Aorta (tissue), 5 donors: ENCODE measurements around the gene GRM2. TPM values are rescaled to one million over a fixed set of nuclear protein-coding genes. Genes with fewer than 3 reads are reported as not detected.

Source experiments
- ATAC-seq: fragments of 200-7000 bp; cut with Tn5 transposase; one replicate; pipeline ENCODE4 v1.9.1; 2022; ENCODE audit warnings: moderate library complexity; ENCODE audit not compliant: low FRiP score
- DNase-seq, 2 donors: peaks; one replicate each; pipeline ENCODE4 v3.0.0-alpha.2; 2020
- H3K27ac ChIP-seq, 2 donors: one replicate each; pipeline ENCODE4 v1.5.1; 2013; ENCODE audit warnings: low read length in 2 of 2, mild to moderate bottlenecking in 2 of 2, moderate library complexity in 2 of 2, control low read depth in 1 of 2, inconsistent platforms in 1 of 2, low read depth in 1 of 2
- H3K27me3 ChIP-seq, 2 donors: one replicate each; pipeline ENCODE4 v1.6.1; 2013; ENCODE audit warnings: control low read depth in 1 of 2, low read length in 1 of 2, mild to moderate bottlenecking in 1 of 2, moderate library complexity in 1 of 2; ENCODE audit not compliant: insufficient read depth in 2 of 2, control insufficient read depth in 1 of 2
- H3K36me3 ChIP-seq, 2 donors: one replicate each; pipeline ENCODE4 v1.6.1; 2013; ENCODE audit warnings: control low read depth in 1 of 2, low read length in 1 of 2, mild to moderate bottlenecking in 1 of 2; ENCODE audit not compliant: insufficient read depth in 2 of 2, control insufficient read depth in 1 of 2
- H3K4me1 ChIP-seq, 2 donors: one replicate each; pipeline ENCODE4 v1.6.1; 2013; ENCODE audit warnings: low read length in 2 of 2, control low read depth in 1 of 2, mild to moderate bottlenecking in 1 of 2, moderate library complexity in 1 of 2; ENCODE audit not compliant: insufficient read depth in 2 of 2, control insufficient read depth in 1 of 2
- H3K4me3 ChIP-seq, 2 donors: one replicate each; pipeline ENCODE4 v1.5.1; 2013; ENCODE audit warnings: low read length in 2 of 2, control low read depth in 1 of 2, mild to moderate bottlenecking in 1 of 2
- H3K9me3 ChIP-seq: one replicate; pipeline ENCODE4 v1.6.1; 2013; ENCODE audit warnings: mild to moderate bottlenecking, low read length; ENCODE audit not compliant: control insufficient read depth
- whole genome bisulfite sequencing, 2 donors: extraction: QIAGEN DNeasy Blood & Tissue Kit; methylation state at CpG; one replicate each; pipeline ENCODE4 v1.1.7; 2013; 5-methylcytosine and 5-hydroxymethylcytosine counted together
- intact Hi-C, 2 donors: fragments of 100-400 bp; cut with DNase I; formaldehyde crosslinking; loops; one replicate each; pipeline versions ENCODE4 v1.14.2 to v1.15.0; 2022
- polyA plus RNA-seq, 2 donors: library from polyadenylated mRNA; stranded (reverse); fragments of 200-250 nt; gene quantifications; one replicate each; pipeline ENCODE4 v1.2.3, GENCODE V29; 2013
- total RNA-seq, 2 donors: library from RNA; stranded (reverse); fragmentation: NEBNext Ultra II Directional; extraction: Animal tissue kit (Norgen Biotek cat#: 25700); gene quantifications; one replicate each; pipeline ENCODE4 v1.2.1, GENCODE V29; 2021
- donor health status: healthy with polysubstance abuse.
- donor health status: Bipolar disorder and iron deficiency.
- donor health status: DM: no; HTN: no; CAD: no.
- donor health status: DM: no; HTN: no; CAD: no.
- donor health status: DM: yes; HTN: yes; CAD: no.

Gene GRM2
- total and polyA plus RNA-seq, 4 donors = 0.18 to 0.87 (median 0.52) TPM; not detected in 1

DNA sequence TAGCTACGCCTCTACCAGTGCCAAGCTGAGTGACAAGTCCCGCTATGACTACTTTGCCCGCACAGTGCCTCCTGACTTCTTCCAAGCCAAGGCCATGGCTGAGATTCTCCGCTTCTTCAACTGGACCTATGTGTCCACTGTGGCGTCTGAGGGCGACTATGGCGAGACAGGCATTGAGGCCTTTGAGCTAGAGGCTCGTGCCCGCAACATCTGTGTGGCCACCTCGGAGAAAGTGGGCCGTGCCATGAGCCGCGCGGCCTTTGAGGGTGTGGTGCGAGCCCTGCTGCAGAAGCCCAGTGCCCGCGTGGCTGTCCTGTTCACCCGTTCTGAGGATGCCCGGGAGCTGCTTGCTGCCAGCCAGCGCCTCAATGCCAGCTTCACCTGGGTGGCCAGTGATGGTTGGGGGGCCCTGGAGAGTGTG lies 5.7 kb downstream of the GRM2 start:
- Histone ChIP-seq H3K4me1 (no peaks in the 10 kb centered on the region), H3K4me3 (no peak overlapping the region), H3K36me3 (no peaks in the 10 kb centered on the region), H3K9me3 (no peaks in the 10 kb centered on the region), H3K27ac (no peak overlapping the region), H3K27me3 (no peaks in the 10 kb centered on the region)
- 96% methylated on average over 20 of the region's 20 CpGs for WGBS, 2 donors
- peak in 1 of 2 donors; percentile 69 for DNase-seq
- intact Hi-C loops = no loop called here
- ATAC-seq = no peak

DNA sequence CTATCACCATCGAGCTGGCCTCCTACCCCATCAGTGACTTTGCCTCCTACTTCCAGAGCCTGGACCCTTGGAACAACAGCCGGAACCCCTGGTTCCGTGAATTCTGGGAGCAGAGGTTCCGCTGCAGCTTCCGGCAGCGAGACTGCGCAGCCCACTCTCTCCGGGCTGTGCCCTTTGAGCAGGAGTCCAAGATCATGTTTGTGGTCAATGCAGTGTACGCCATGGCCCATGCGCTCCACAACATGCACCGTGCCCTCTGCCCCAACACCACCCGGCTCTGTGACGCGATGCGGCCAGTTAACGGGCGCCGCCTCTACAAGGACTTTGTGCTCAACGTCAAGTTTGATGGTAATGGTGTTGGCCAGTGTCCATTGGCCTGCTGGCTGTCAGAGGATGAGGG lies 6.1 kb downstream of the GRM2 start:
- no peaks in the 10 kb centered on the region for H3K4me1 ChIP-seq
- intact Hi-C loops = no loop called here
- H3K9me3 ChIP-seq = no peaks in the 10 kb centered on the region
- H3K4me3 ChIP-seq = no peak overlapping the region
- 95% methylated on average over 19 of the region's 19 CpGs for WGBS, 2 donors
- no peaks in the 10 kb centered on the region for H3K36me3 ChIP-seq
- no peaks in the 10 kb centered on the region for H3K27me3 ChIP-seq
- H3K27ac ChIP-seq = no peak overlapping the region
- DNase-seq (peak in 1 of 2 donors; percentile 64), ATAC-seq (no peak)

DNA sequence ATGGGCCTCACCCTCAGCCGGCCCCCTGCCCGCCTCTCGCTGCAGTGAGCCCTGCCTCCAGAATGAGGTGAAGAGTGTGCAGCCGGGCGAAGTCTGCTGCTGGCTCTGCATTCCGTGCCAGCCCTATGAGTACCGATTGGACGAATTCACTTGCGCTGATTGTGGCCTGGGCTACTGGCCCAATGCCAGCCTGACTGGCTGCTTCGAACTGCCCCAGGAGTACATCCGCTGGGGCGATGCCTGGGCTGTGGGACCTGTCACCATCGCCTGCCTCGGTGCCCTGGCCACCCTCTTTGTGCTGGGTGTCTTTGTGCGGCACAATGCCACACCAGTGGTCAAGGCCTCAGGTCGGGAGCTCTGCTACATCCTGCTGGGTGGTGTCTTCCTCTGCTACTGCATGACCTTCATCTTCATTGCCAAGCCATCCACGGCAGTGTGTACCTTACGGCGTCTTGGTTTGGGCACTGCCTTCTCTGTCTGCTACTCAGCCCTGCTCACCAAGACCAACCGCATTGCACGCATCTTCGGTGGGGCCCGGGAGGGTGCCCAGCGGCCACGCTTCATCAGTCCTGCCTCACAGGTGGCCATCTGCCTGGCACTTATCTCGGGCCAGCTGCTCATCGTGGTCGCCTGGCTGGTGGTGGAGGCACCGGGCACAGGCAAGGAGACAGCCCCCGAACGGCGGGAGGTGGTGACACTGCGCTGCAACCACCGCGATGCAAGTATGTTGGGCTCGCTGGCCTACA lies 8.5 kb downstream of the GRM2 start:
- Histone ChIP-seq H3K4me1 (no peaks in the 10 kb centered on the region), H3K27me3 (no peaks in the 10 kb centered on the region), H3K27ac (no peak overlapping the region), H3K9me3 (no peaks in the 10 kb centered on the region), H3K36me3 (no peaks in the 10 kb centered on the region), H3K4me3 (no peak overlapping the region)
- WGBS, 2 donors = 94% methylated on average over 36 of the region's 36 CpGs
- DNase-seq (peak in 1 of 2 donors; percentile 71), ATAC-seq (no peak)
- intact Hi-C loops = no loop called here

DNA sequence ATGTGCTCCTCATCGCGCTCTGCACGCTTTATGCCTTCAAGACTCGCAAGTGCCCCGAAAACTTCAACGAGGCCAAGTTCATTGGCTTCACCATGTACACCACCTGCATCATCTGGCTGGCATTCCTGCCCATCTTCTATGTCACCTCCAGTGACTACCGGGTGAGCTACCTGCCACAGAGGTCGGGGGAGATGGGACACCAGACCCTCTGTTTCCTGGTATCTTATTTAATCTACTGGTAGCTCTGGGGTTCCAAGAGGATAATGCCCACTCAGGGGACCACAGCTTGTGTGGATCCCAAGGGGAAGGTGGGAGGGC lies 9.1 kb downstream of the GRM2 start:
- H3K27me3 ChIP-seq = no peaks in the 10 kb centered on the region
- H3K9me3 ChIP-seq = no peaks in the 10 kb centered on the region
- H3K4me3 ChIP-seq = no peak overlapping the region
- no peak for ATAC-seq
- no peak overlapping the region for H3K27ac ChIP-seq
- no peak for DNase-seq
- no peaks in the 10 kb centered on the region for H3K36me3 ChIP-seq
- WGBS, 2 donors = 95 to 96% methylated on average over 8 of the region's 8 CpGs
- H3K4me1 ChIP-seq = no peaks in the 10 kb centered on the region
- intact Hi-C loops = no loop called here

DNA sequence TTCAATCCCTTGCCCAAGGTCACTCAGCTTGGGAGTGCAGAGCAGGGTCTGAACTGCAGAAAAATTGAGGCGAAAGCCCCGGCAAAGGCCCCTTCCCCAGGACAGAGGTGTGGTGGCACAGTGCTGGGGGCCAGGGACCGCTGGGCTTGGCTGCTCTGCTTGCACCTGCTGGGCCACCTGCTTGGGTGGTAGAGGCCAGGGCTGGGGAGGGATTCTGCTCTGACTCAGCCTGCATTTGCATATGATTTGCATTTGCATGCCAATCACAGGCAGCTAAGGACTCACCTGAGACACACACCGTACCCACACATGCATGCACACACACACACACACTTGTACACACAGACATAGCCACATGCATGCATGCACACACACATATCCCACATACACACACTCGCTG lies 9.9 kb downstream of the GRM2 start:
- no peaks in the 10 kb centered on the region for H3K4me1 ChIP-seq
- intact Hi-C loops = no loop called here
- WGBS, 2 donors = 84 to 86% methylated on average over 5 of the region's 5 CpGs
- ATAC-seq (no peak), DNase-seq (peak in 1 of 2 donors; percentile 63)
- H3K27ac ChIP-seq = no peak overlapping the region
- no peak overlapping the region for H3K4me3 ChIP-seq
- H3K36me3 ChIP-seq = no peaks in the 10 kb centered on the region
- no peaks in the 10 kb centered on the region for H3K9me3 ChIP-seq
- no peaks in the 10 kb centered on the region for H3K27me3 ChIP-seq

DNA sequence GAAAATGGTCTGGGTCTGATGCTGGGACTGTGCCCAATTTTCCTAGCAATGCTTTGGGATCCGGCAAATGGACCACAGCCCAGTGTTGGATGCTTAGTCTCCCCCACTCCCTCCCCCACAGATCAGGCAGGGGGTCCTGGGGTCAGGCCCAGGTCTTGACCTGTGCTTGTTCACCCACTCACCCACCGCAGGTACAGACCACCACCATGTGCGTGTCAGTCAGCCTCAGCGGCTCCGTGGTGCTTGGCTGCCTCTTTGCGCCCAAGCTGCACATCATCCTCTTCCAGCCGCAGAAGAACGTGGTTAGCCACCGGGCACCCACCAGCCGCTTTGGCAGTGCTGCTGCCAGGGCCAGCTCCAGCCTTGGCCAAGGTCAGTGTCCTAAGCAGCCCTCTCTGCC lies 10.6 kb downstream of the GRM2 start:
- DNase-seq = peak in 1 of 2 donors; percentile 58
- Histone ChIP-seq H3K27me3 (no peaks in the 10 kb centered on the region), H3K27ac (no peak overlapping the region), H3K9me3 (no peaks in the 10 kb centered on the region), H3K4me1 (no peaks in the 10 kb centered on the region), H3K36me3 (no peaks in the 10 kb centered on the region), H3K4me3 (no peak overlapping the region)
- no peak for ATAC-seq
- intact Hi-C loops = no loop called here
- WGBS, 2 donors = 85 to 91% methylated on average over 10 of the region's 10 CpGs

DNA sequence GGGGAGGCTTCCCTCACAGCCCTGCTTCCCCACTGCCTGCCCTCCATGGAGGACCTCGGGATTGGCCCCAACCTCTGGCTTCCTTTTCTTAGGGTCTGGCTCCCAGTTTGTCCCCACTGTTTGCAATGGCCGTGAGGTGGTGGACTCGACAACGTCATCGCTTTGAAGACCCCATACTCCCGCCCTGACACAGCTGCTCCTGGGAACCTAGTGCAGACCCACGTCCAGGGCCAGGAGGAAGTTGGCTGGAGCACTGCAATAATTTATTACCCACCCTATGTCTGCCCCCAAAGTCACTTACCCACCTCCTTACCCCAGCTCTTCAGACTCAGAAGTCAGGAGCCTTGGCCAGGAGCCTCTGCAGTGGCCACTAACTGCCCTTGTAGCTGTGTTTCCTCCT lies 11.1 kb downstream of the GRM2 start:
- no peak for DNase-seq
- H3K27me3 ChIP-seq = no peaks in the 10 kb centered on the region
- no peak overlapping the region for H3K27ac ChIP-seq
- H3K4me1 ChIP-seq = no peaks in the 10 kb centered on the region
- 78 to 79% methylated on average over 7 of the region's 7 CpGs for WGBS, 2 donors
- intact Hi-C loops = no loop called here
- H3K9me3 ChIP-seq = no peaks in the 10 kb centered on the region
- H3K4me3 ChIP-seq = no peak overlapping the region
- no peaks in the 10 kb centered on the region for H3K36me3 ChIP-seq
- no peak for ATAC-seq

DNA sequence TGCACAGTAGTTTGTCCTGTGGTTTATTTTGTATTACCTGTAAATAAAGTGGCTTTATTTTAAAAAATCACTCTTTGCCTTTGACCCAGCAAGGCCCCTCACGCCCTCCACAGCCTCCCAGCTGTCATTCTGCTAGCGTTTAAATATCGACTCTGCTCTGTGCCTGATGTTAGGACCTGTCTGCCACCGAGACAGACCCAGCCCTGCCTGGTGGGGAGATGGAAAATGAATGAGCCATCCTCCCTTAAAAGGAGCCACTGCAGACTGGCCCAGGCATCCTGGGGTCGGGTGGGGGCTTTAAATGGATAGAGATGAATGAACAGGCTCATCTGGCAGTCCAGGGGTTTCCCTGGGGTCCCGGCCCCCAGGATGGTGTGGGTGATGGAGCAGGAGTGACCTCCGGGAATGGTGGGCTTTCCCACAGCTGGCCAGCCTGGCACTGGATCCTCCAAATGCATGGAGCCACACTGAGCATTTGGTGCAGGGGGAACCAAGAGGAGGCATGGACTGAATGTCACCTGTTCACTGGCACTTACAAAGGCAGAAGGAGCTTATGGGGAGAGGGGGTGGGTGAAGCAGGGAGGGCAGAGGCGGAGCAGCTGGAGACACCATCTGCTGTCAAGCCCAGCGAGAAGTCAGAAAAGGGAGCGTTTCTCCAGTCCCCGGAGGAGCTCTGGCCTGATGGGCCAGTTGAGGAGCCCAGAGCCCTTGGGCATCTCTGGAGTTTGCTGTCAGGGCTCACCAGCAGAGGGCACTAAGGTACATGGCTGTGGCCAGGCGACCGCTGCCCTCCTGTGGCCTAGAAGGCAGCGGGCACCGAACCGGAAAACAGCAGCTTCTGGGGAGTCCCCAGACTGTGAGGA lies 11.9 kb downstream of the GRM2 start:
- ATAC-seq (no peak), DNase-seq (peak in 1 of 2 donors; percentile 71)
- H3K9me3 ChIP-seq = no peaks in the 10 kb centered on the region
- no peaks in the 10 kb centered on the region for H3K4me1 ChIP-seq
- H3K27me3 ChIP-seq = no peaks in the 10 kb centered on the region
- intact Hi-C loops = no loop called here
- H3K36me3 ChIP-seq = no peaks in the 10 kb centered on the region
- H3K27ac ChIP-seq = no peak overlapping the region
- no peak overlapping the region for H3K4me3 ChIP-seq
- WGBS, 2 donors = 37 to 40% methylated on average over 16 of the region's 16 CpGs
